ENCODE measurements around the gene C9orf78.

The C9orf78 gene, protein sequence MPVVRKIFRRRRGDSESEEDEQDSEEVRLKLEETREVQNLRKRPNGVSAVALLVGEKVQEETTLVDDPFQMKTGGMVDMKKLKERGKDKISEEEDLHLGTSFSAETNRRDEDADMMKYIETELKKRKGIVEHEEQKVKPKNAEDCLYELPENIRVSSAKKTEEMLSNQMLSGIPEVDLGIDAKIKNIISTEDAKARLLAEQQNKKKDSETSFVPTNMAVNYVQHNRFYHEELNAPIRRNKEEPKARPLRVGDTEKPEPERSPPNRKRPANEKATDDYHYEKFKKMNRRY

GRCh38 chr9:129835128-129835859 is at the start of gene C9orf78, which contains the start of gene USP20:
C9orf78 (minus strand) TSS chr9:129835275; CDS start chr9:129835221, 54 bp downstream.
USP20 (plus strand) TSS chr9:129835458; CDS start chr9:129852556, 17,098 bp downstream.
- no peaks in the 10 kb centered on the region for H3K9me3 ChIP-seq (ENCODE audit: control insufficient read depth in 1 of 2, low read length in 2 of 2)
- peaks cover 14 to 30% of the 10 kb centered on the region in 2 donors for H3K4me1 ChIP-seq (ENCODE audit: control insufficient read depth in 1 of 2, insufficient read depth in 2 of 2, low read length in 2 of 2)
- no peaks in the 10 kb centered on the region for H3K27me3 ChIP-seq (ENCODE audit: control insufficient read depth in 1 of 2, insufficient read depth in 2 of 2, low read length in 2 of 2)
- H3K36me3 ChIP-seq (ENCODE audit: control insufficient read depth in 1 of 2, insufficient read depth in 2 of 2, low read length in 2 of 2): peaks cover 4 to 22% of the 10 kb centered on the region in 2 donors
- peak within 1 kb of the TSS; percentile 63 for H3K27ac ChIP-seq (ENCODE audit: low read depth, low read length)
- peak within 1 kb of the TSS; percentile 90 to 96 for H3K9ac ChIP-seq (ENCODE audit: low read depth in 1 of 2, low read length in 2 of 2)
- peak within 1 kb of the TSS; percentile 99 to 100 for H3K4me3 ChIP-seq (ENCODE audit: low read depth in 1 of 2, low read length in 2 of 2)

- Histone ChIP-seq H3K4me1 (ENCODE audit: control insufficient read depth in 1 of 2, insufficient read depth in 2 of 2, low read length in 2 of 2) (peaks cover 34 to 36% of the 10 kb centered on the region in 2 donors), H3K9ac (ENCODE audit: low read depth in 1 of 2, low read length in 2 of 2) (peak overlapping the region; percentile 45 to 71)
Observed at GRCh38 chr9:129884220-129885017, 49.3 kb upstream of the C9orf78 start.

DNA sequence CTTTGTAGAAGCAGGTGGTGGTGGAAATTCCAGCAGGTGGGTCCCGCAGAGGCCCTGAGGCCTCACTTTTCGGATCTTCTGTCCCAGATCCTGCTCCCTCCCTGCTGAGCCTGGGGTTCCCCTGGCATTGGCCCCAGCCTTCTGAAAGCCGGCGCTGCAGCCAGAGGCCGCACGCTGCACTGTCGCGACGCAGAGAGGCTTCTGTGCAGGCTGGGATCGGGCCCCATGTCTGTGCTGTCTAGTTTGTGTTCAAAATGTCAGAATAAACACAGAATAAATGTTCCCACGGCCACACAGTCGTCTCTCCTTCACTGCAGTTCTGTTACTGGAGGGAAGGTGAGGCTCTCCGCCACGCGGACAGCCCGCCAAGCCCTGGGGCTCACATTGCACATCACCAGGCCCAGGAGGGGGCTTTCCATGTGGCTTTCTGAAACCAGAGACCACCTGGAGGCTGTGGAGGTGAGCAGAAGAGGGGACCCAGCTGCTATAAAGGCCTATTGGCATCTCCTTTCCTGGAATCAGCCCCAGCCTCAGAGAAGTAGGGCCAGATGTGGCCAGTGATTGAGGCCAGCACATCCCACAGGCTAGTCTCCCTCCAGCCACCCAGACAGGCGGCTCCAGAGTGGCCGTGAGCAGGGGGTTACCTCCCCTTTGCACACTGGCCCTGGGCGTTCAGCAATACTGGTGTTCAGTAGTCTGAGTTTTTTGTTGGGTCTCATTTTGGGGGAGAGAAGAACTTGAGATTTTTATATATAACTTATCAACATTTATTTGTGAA is 46.7 kb upstream of the C9orf78 start:
- Histone ChIP-seq H3K9ac (ENCODE audit: low read depth in 1 of 2, low read length in 2 of 2) (no peak overlapping the region), H3K27me3 (ENCODE audit: control insufficient read depth in 1 of 2, insufficient read depth in 2 of 2, low read length in 2 of 2) (peaks cover 1 to 2% of the 10 kb centered on the region in 2 donors), H3K4me3 (ENCODE audit: low read depth in 1 of 2, low read length in 2 of 2) (no peak overlapping the region), H3K4me1 (ENCODE audit: control insufficient read depth in 1 of 2, insufficient read depth in 2 of 2, low read length in 2 of 2) (peaks cover 25 to 28% of the 10 kb centered on the region in 2 donors), H3K27ac (ENCODE audit: low read depth, low read length) (no peak overlapping the region), H3K36me3 (ENCODE audit: control insufficient read depth in 1 of 2, insufficient read depth in 2 of 2, low read length in 2 of 2) (peaks cover 2 to 28% of the 10 kb centered on the region in 2 donors), H3K9me3 (ENCODE audit: control insufficient read depth in 1 of 2, low read length in 2 of 2) (no peaks in the 10 kb centered on the region)

More at GRCh38 chr9:129884220-129885017, 49.3 kb upstream of the C9orf78 start:
- Histone ChIP-seq H3K36me3 (ENCODE audit: control insufficient read depth in 1 of 2, insufficient read depth in 2 of 2, low read length in 2 of 2) (peaks cover 0 to 21% of the 10 kb centered on the region in 2 donors), H3K9me3 (ENCODE audit: control insufficient read depth in 1 of 2, low read length in 2 of 2) (no peaks in the 10 kb centered on the region), H3K27ac (ENCODE audit: low read depth, low read length) (peak overlapping the region; percentile 78), H3K4me3 (ENCODE audit: low read depth in 1 of 2, low read length in 2 of 2) (peak overlapping the region; percentile 59 to 88), H3K27me3 (ENCODE audit: control insufficient read depth in 1 of 2, insufficient read depth in 2 of 2, low read length in 2 of 2) (peaks cover 4 to 8% of the 10 kb centered on the region in 2 donors)

DNA sequence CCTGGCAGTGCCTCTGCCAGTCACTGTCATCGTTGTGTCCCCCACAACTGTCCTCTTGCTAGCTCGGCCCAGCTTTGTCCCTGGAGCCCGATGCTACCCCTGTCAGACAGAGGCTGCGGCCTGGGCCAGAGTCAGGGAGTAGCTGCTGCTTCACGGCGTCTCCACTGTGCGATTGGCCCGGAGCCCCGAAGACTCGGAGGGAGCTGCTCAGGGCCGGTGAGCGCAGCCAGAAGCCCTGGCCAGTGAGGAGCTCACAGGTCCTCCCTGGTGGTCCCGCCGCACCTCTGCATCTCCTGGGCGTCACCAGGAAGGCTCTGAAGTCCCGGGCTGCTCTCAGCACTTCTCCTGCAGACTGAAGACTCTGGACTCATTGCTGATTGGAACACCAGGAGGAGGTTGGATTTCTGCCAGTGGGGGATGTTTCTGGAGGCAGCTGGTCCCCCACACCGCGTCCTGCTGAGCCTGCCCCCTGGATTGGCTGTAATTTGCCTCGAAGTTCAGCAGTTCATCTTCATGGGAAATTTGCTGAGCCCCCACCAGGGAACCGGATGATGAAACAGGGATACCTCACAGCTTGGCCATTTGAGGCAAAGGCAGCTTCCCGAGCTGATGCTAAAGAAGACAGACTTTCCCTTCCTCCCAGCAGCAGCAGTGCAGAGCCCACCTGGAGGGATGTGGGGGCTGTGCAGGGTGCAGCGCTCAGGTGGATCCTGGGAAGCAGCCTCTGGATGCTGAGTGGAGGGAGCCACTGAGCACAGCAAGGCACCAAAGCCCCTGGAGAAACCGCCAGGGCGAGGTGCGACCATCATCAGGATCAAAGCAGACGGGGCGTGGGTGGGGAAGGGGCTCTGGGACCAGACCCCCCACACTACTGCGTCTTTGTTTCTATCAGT is 45.8 kb upstream of the C9orf78 start:
- Histone ChIP-seq H3K9me3 (ENCODE audit: control insufficient read depth in 1 of 2, low read length in 2 of 2) (no peaks in the 10 kb centered on the region), H3K36me3 (ENCODE audit: control insufficient read depth in 1 of 2, insufficient read depth in 2 of 2, low read length in 2 of 2) (peaks cover 3 to 31% of the 10 kb centered on the region in 2 donors), H3K4me1 (ENCODE audit: control insufficient read depth in 1 of 2, insufficient read depth in 2 of 2, low read length in 2 of 2) (peaks cover 18 to 22% of the 10 kb centered on the region in 2 donors), H3K4me3 (ENCODE audit: low read depth in 1 of 2, low read length in 2 of 2) (no peak overlapping the region), H3K27ac (ENCODE audit: low read depth, low read length) (no peak overlapping the region), H3K27me3 (ENCODE audit: control insufficient read depth in 1 of 2, insufficient read depth in 2 of 2, low read length in 2 of 2) (no peaks in the 10 kb centered on the region), H3K9ac (ENCODE audit: low read depth in 1 of 2, low read length in 2 of 2) (no peak overlapping the region)

DNA sequence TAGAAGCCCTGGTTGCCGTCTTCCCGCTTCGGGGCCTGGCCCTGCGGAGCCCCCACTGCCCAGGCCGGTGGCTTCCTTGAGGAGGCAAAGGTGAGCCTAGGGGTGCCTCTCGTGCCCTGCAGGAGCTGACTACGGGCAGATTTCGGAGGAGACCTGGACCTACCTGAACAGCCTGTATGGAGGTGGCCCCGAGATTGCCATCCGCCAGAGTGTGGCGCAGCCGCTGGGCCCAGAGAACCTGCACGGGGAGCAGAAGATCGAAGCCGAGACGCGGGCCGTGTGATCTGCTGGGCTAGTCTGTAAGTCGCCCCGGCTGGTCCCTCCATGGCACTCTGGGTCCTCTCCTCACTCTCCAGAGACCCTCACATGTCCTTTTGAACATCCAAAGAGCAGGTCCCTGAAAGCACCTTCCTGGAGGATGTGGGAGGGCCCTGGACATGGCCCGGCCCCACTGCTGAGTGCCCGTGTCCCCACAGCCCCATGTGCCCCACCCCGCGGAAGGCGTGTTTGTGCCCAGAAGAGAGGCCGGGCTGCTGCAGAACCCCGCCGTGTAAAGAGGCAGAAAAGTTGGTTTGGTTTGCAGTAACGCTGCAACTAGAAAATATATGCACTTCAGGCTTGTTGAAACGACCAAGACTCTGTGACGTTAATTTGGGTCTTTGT is 45.0 kb upstream of the C9orf78 start:
- peaks cover 10 to 39% of the 10 kb centered on the region in 2 donors for H3K36me3 ChIP-seq (ENCODE audit: control insufficient read depth in 1 of 2, insufficient read depth in 2 of 2, low read length in 2 of 2)
- H3K9ac ChIP-seq (ENCODE audit: low read depth in 1 of 2, low read length in 2 of 2): no peak overlapping the region
- H3K9me3 ChIP-seq (ENCODE audit: control insufficient read depth in 1 of 2, low read length in 2 of 2): no peaks in the 10 kb centered on the region
- no peak overlapping the region for H3K27ac ChIP-seq (ENCODE audit: low read depth, low read length)
- H3K4me3 ChIP-seq (ENCODE audit: low read depth in 1 of 2, low read length in 2 of 2): no peak overlapping the region
- H3K4me1 ChIP-seq (ENCODE audit: control insufficient read depth in 1 of 2, insufficient read depth in 2 of 2, low read length in 2 of 2): peaks cover 13 to 15% of the 10 kb centered on the region in 2 donors
- no peaks in the 10 kb centered on the region for H3K27me3 ChIP-seq (ENCODE audit: control insufficient read depth in 1 of 2, insufficient read depth in 2 of 2, low read length in 2 of 2)

GRCh38 chr9:129879103-129879699 is 44.1 kb upstream of the C9orf78 start:
- Histone ChIP-seq H3K27ac (ENCODE audit: low read depth, low read length) (no peak overlapping the region), H3K4me1 (ENCODE audit: control insufficient read depth in 1 of 2, insufficient read depth in 2 of 2, low read length in 2 of 2) (peaks cover 4 to 7% of the 10 kb centered on the region in 2 donors), H3K36me3 (ENCODE audit: control insufficient read depth in 1 of 2, insufficient read depth in 2 of 2, low read length in 2 of 2) (peaks cover 13 to 48% of the 10 kb centered on the region in 2 donors), H3K9ac (ENCODE audit: low read depth in 1 of 2, low read length in 2 of 2) (no peak overlapping the region), H3K4me3 (ENCODE audit: low read depth in 1 of 2, low read length in 2 of 2) (no peak overlapping the region), H3K27me3 (ENCODE audit: control insufficient read depth in 1 of 2, insufficient read depth in 2 of 2, low read length in 2 of 2) (no peaks in the 10 kb centered on the region), H3K9me3 (ENCODE audit: control insufficient read depth in 1 of 2, low read length in 2 of 2) (no peaks in the 10 kb centered on the region)

GRCh38 chr9:129878291-129878690 is 43.2 kb upstream of the C9orf78 start:
- H3K27ac ChIP-seq (ENCODE audit: low read depth, low read length): no peak overlapping the region
- H3K4me1 ChIP-seq (ENCODE audit: control insufficient read depth in 1 of 2, insufficient read depth in 2 of 2, low read length in 2 of 2): no peaks in the 10 kb centered on the region
- H3K4me3 ChIP-seq (ENCODE audit: low read depth in 1 of 2, low read length in 2 of 2): no peak overlapping the region
- no peak overlapping the region for H3K9ac ChIP-seq (ENCODE audit: low read depth in 1 of 2, low read length in 2 of 2)
- H3K9me3 ChIP-seq (ENCODE audit: control insufficient read depth in 1 of 2, low read length in 2 of 2): no peaks in the 10 kb centered on the region
- H3K36me3 ChIP-seq (ENCODE audit: control insufficient read depth in 1 of 2, insufficient read depth in 2 of 2, low read length in 2 of 2): peaks cover 13 to 56% of the 10 kb centered on the region in 2 donors
- H3K27me3 ChIP-seq (ENCODE audit: control insufficient read depth in 1 of 2, insufficient read depth in 2 of 2, low read length in 2 of 2): no peaks in the 10 kb centered on the region

GRCh38 chr9:129876815-129877214 is 41.7 kb upstream of the C9orf78 start:
- Histone ChIP-seq H3K9me3 (ENCODE audit: control insufficient read depth in 1 of 2, low read length in 2 of 2) (no peaks in the 10 kb centered on the region), H3K36me3 (ENCODE audit: control insufficient read depth in 1 of 2, insufficient read depth in 2 of 2, low read length in 2 of 2) (peaks cover 13 to 49% of the 10 kb centered on the region in 2 donors), H3K27me3 (ENCODE audit: control insufficient read depth in 1 of 2, insufficient read depth in 2 of 2, low read length in 2 of 2) (no peaks in the 10 kb centered on the region)

More at GRCh38 chr9:129876815-129877214, 41.7 kb upstream of the C9orf78 start:
- Histone ChIP-seq H3K4me1 (ENCODE audit: control insufficient read depth in 1 of 2, insufficient read depth in 2 of 2, low read length in 2 of 2) (no peaks in the 10 kb centered on the region), H3K27ac (ENCODE audit: low read depth, low read length) (no peak overlapping the region), H3K4me3 (ENCODE audit: low read depth in 1 of 2, low read length in 2 of 2) (no peak overlapping the region), H3K9ac (ENCODE audit: low read depth in 1 of 2, low read length in 2 of 2) (no peak overlapping the region)
